B cell (primary cell): ENCODE measurements around the gene TUBE1. TPM values are rescaled to one million over a fixed set of nuclear protein-coding genes. Genes with fewer than 3 reads are reported as not detected.

Experiments
- ATAC-seq: fragments of 200-7000 bp; cut with Tn5 transposase; one replicate; pipeline ENCODE4 v1.10.0; 2021; ENCODE audit warnings: low read depth, mild to moderate bottlenecking, moderate number of reproducible peaks, moderate library complexity
- CTCF ChIA-PET: fragments of 350-600 bp; sonication (Branson Sonifier 250); formaldehyde crosslinking; loops from one replicate; lab custom pipeline; 2021; ENCODE audit warnings: antibody characterized with exemption, inconsistent platforms; lab: Charles Lee
- POLR2A ChIA-PET: fragments of 350-600 bp; sonication (Branson Sonifier 250); formaldehyde crosslinking; loops from one replicate; lab custom pipeline; 2021; ENCODE audit warnings: antibody characterized with exemption; lab: Charles Lee
- DNase-seq: peaks from one replicate; pipeline ENCODE4 v3.0.0; 2013
- H2AFZ ChIP-seq: 2 replicates; pipeline ENCODE4 v1.6.1; 2012; ENCODE audit warnings: mild to moderate bottlenecking, low read depth, low read length; ENCODE audit not compliant: insufficient read depth, poor library complexity, severe bottlenecking
- H3K27ac ChIP-seq, 2 donors: 1 replicate in 1 of 2; 2 replicates in 1 of 2; pipeline ENCODE4 v1.5.1; 2012 to 2013; ENCODE audit warnings: low read length in 2 of 2, mild to moderate bottlenecking in 2 of 2, moderate library complexity in 1 of 2
- H3K27me3 ChIP-seq, 4 experiments: fragments of 200-600 bp in 1 of 4; sonication (generic) in 1 of 4; replicated peaks in 1 of 4; 1 replicate in 2 of 4; 2 replicates in 2 of 4; pipeline versions ENCODE4 v1.6.1 to v1.7.0; 2013 to 2016; ENCODE audit warnings: low read length in 3 of 4, mild to moderate bottlenecking in 2 of 4, mixed read lengths in 1 of 4, moderate library complexity in 1 of 4; ENCODE audit not compliant: insufficient read depth in 4 of 4, control insufficient read depth in 3 of 4; ENCODE audit errors: control extremely low read depth in 1 of 4
- H3K36me3 ChIP-seq, 2 experiments: replicated peaks in 1 of 2; 1 replicate in 1 of 2; 2 replicates in 1 of 2; pipeline versions ENCODE4 v1.6.1 to v1.7.1; 2013; ENCODE audit warnings: low read length in 1 of 2; ENCODE audit not compliant: insufficient read depth in 2 of 2, control insufficient read depth in 1 of 2; ENCODE audit errors: control extremely low read depth in 1 of 2, extremely low read depth in 1 of 2
- H3K4me1 ChIP-seq, 2 donors: fragments of 200-600 bp in 1 of 2; sonication (generic) in 1 of 2; 1 replicate in 1 of 2; 2 replicates in 1 of 2; pipeline versions ENCODE4 v1.5.1 to v1.6.1; 2013 to 2017; ENCODE audit warnings: low read length in 2 of 2; ENCODE audit not compliant: control insufficient read depth in 2 of 2, insufficient read depth in 2 of 2
- H3K4me2 ChIP-seq: replicated peaks from 2 replicates; pipeline ENCODE3; 2012; ENCODE audit warnings: mild to moderate bottlenecking, low read depth, low read length; ENCODE audit not compliant: poor library complexity, severe bottlenecking
- H3K4me3 ChIP-seq, 5 experiments: fragments of 200-600 bp in 1 of 5; sonication (generic) in 1 of 5; 1 replicate in 3 of 5; 2 replicates in 2 of 5; pipeline versions ENCODE4 v1.5.1 to v1.7.0; 2011 to 2016; ENCODE audit warnings: low read length in 4 of 5, mild to moderate bottlenecking in 4 of 5, low read depth in 2 of 5, control low read depth in 1 of 5, moderate library complexity in 1 of 5; ENCODE audit not compliant: insufficient read depth in 1 of 5; ENCODE audit errors: control extremely low read depth in 1 of 5, extremely low read depth in 1 of 5
- H3K79me2 ChIP-seq: fragments of 200-600 bp; sonication (generic); one replicate; pipeline ENCODE4 v1.6.0; 2016; ENCODE audit warnings: low read length; ENCODE audit not compliant: control insufficient read depth, insufficient read depth
- H3K9ac ChIP-seq: fragments of 200-600 bp; sonication (generic); 2 replicates; pipeline ENCODE4 v1.6.1; 2017; ENCODE audit warnings: mild to moderate bottlenecking, low read length, moderate library complexity
- H3K9me3 ChIP-seq, 3 donors: one replicate each; pipeline versions ENCODE4 v1.6.1 to v1.7.1; 2013; ENCODE audit warnings: low read length in 2 of 3; ENCODE audit not compliant: control insufficient read depth in 2 of 3, insufficient read depth in 1 of 3; ENCODE audit errors: control extremely low read depth in 1 of 3
- H4K20me1 ChIP-seq: 2 replicates; pipeline ENCODE4 v1.6.0; 2012; ENCODE audit warnings: mild to moderate bottlenecking, low read length; ENCODE audit not compliant: insufficient read depth, control insufficient read depth, poor library complexity, severe bottlenecking
- H3K27ac Mint-ChIP-seq: one replicate; pipeline ENCODE4 v1.8.0; 2021; ENCODE audit warnings: mixed read lengths
- H3K27me3 Mint-ChIP-seq: one replicate; pipeline ENCODE4 v1.8.0; 2021; ENCODE audit warnings: mixed read lengths
- H3K4me1 Mint-ChIP-seq: one replicate; pipeline ENCODE4 v1.8.0; 2021; ENCODE audit warnings: mixed read lengths
- H3K4me3 Mint-ChIP-seq: one replicate; pipeline ENCODE4 v1.8.0; 2021; ENCODE audit warnings: mixed read lengths
- H3K9me3 Mint-ChIP-seq: one replicate; pipeline ENCODE4 v1.8.0; 2022; ENCODE audit warnings: mixed read lengths; ENCODE audit not compliant: insufficient read depth
- CTCF ChIP-seq: fragments of 200-600 bp; IDR thresholded peaks from one replicate; pipeline ENCODE4 v1.8.0; 2022; ENCODE audit warnings: antibody characterized with exemption, mild to moderate bottlenecking
- EZH2 ChIP-seq: IDR thresholded peaks from 2 replicates; pipeline ENCODE4 v1.6.1; 2012; ENCODE audit warnings: borderline replicate concordance, low read depth, mild to moderate bottlenecking, moderate library complexity, low read length; ENCODE audit not compliant: insufficient read depth, poor library complexity, severe bottlenecking
- WGBS: methylation state at CpG from one replicate; pipeline ENCODE4 v1.1.5; 2013; ENCODE audit warnings: missing lambda C conversion rate; ENCODE audit not compliant: insufficient coverage; 5-methylcytosine and 5-hydroxymethylcytosine counted together
- intact Hi-C: fragments of 100-400 bp; cut with micrococcal nuclease; formaldehyde crosslinking; loops from one replicate; pipeline ENCODE4 v1.10.0; 2022
- polyA plus RNA-seq: library from polyadenylated mRNA; depleted of rRNA; stranded (reverse); fragments of >200 nt; gene quantifications from 2 replicates; pipeline ENCODE4 v1.2.3, GENCODE V29; 2012
- total RNA-seq, 2 donors: library from RNA; stranded (reverse); fragments of 120-200 nt in 1 of 2; gene quantifications; 1 replicate in 1 of 2; 2 replicates in 1 of 2; pipeline versions ENCODE4 v1.2.3 to v1.2.4, GENCODE V29; 2013 to 2022

The TUBE1 gene
- total and polyA plus RNA-seq, 2 donors (not counting 1 experiment from before 2014, with no cell fraction given) = 14.3 to 24.5 TPM

DNA sequence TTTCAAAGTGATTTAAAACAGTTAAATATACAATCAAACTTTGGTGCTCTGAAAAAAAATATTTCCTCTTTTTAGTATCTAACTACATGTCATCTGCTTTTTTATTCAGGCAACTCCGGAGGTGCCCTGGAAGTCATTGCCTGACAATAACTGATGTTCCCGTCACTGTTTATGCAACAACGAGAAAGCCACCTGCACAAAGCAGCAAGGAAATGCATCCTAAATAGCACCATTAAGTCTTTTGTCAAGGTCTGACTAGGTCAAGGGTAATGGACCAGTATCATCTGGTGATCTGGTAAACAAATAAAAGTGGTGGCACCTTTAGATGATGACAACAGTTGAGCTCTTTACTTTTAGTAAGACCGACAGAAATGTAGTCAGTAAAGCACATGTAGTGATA lies 13.3 kb upstream of the TUBE1 start:
- ATAC-seq = no peak
- Histone ChIP-seq H3K9ac (no peak overlapping the region), H3K4me3 (no peak overlapping the region), H3K4me1 (no peaks in the 10 kb centered on the region), H3K27ac (no peak overlapping the region), H3K4me2 (no peak overlapping the region), H3K36me3 (no peaks in the 10 kb centered on the region), H3K9me3 (no peaks in the 10 kb centered on the region), H2AFZ (no peak overlapping the region), H4K20me1 (no peaks in the 10 kb centered on the region), H3K27me3 (no peaks in the 10 kb centered on the region), H3K79me2 (no peaks in the 10 kb centered on the region)
- intact Hi-C loops = no loop called here
- Mint-ChIP-seq H3K4me1 (no peaks in the 10 kb centered on the region), H3K9me3 (peaks cover 7% of the 10 kb centered on the region), H3K27me3 (peaks cover 3% of the 10 kb centered on the region), H3K27ac (no peak overlapping the region), H3K4me3 (no peak overlapping the region)
- DNase-seq = no peak
- POLR2A ChIA-PET = interaction anchor here (0.6 kb wide), 1 partner anchor 1411 kb away, joined by 5 read pairs; no protein-coding TSS in a partner anchor
- CTCF ChIA-PET = interaction anchor here (0.6 kb wide), 1 partner anchor 42 kb away, joined by 5 read pairs; no protein-coding TSS in a partner anchor
- TF ChIP-seq EZH2 = no peak
- TF ChIP-seq CTCF = no peak
- 100% methylated on average over 2 of the region's 4 CpGs for WGBS

GRCh38 chr6:112096901-112097300 lies 9.6 kb upstream of the TUBE1 start:
- TF ChIP-seq EZH2 = no peak
- no peak for TF ChIP-seq CTCF
- ATAC-seq (no peak), DNase-seq (no peak)
- ChIA-PET CTCF (interaction anchor here (1.5 kb wide), 1 partner anchor 10 kb away, joined by 3 read pairs; the partner anchor contains the start of gene TUBE1), POLR2A (no interaction called here)
- no peak overlapping the region for H2AFZ ChIP-seq
- H3K27me3 Mint-ChIP-seq = peaks cover 3% of the 10 kb centered on the region
- no peaks in the 10 kb centered on the region for H3K4me1 ChIP-seq
- H3K27ac ChIP-seq = no peak overlapping the region
- H3K79me2 ChIP-seq = no peaks in the 10 kb centered on the region
- H3K4me3 ChIP-seq = no peak overlapping the region
- no peaks in the 10 kb centered on the region for H4K20me1 ChIP-seq
- no CpG with 5 or more reads among the region's 2 CpGs for WGBS
- H3K9me3 Mint-ChIP-seq = no peaks in the 10 kb centered on the region
- no peaks in the 10 kb centered on the region for H3K36me3 ChIP-seq
- H3K9ac ChIP-seq = no peak overlapping the region
- no peaks in the 10 kb centered on the region for H3K9me3 ChIP-seq
- intact Hi-C loops = no loop called here
- no peak overlapping the region for H3K4me3 Mint-ChIP-seq
- peaks cover 0 to 5% (median 0%) of the 10 kb centered on the region in 4 experiments for H3K27me3 ChIP-seq
- no peaks in the 10 kb centered on the region for H3K4me1 Mint-ChIP-seq
- H3K27ac Mint-ChIP-seq = no peak overlapping the region
- H3K4me2 ChIP-seq = no peak overlapping the region
